NT2/D1 (cell line): ENCODE results near the gene DNM3.

ENCODE experiments used
- SUZ12 ChIP-seq: IDR thresholded peaks from 2 replicates; pipeline ENCODE4 v1.6.1; 2011; ENCODE audit not compliant: insufficient read length, insufficient read depth; ENCODE audit errors: extremely low read depth
- YY1 ChIP-seq: IDR thresholded peaks from 2 replicates; pipeline ENCODE4 v1.6.1; 2011; ENCODE audit not compliant: insufficient read length, insufficient read depth
- ZNF274 ChIP-seq: IDR thresholded peaks from 2 replicates; pipeline ENCODE4 v1.6.1; 2011; ENCODE audit warnings: mild to moderate bottlenecking, low read depth, low read length

- TF ChIP-seq ZNF274: no peak
- TF ChIP-seq SUZ12: no peak
- no peak for TF ChIP-seq YY1
These were observed 113.1 kb downstream of the DNM3 start for GRCh38 chr1:171954361-171954760.
